Thoracic aorta (tissue), 2 donors: ENCODE measurements around the gene CAND1. TPM values are rescaled to one million over a fixed set of nuclear protein-coding genes. Genes with fewer than 3 reads are reported as not detected.

Experiments
- ATAC-seq: fragments of 150-250 bp; one replicate; pipeline ENCODE4 v1.8.0; 2017; ENCODE audit warnings: low read depth; ENCODE audit not compliant: insufficient number of reproducible peaks, low FRiP score
- DNase-seq: peaks from one replicate; pipeline ENCODE4 v3.0.0-alpha.2; 2020; ENCODE audit warnings: low spot score
- H3K27ac ChIP-seq, 2 donors: fragments of 200-600 bp; sonication (generic); 1 replicate in 1 of 2; 2 replicates in 1 of 2; pipeline ENCODE4 v1.5.1; 2016; ENCODE audit warnings: mild to moderate bottlenecking in 2 of 2, moderate library complexity in 2 of 2
- H3K27me3 ChIP-seq: fragments of 200-600 bp; sonication (generic); replicated peaks from 2 replicates; pipeline ENCODE4 v1.6.0; 2016; ENCODE audit warnings: mild to moderate bottlenecking; ENCODE audit not compliant: insufficient read depth
- H3K36me3 ChIP-seq: fragments of 200-600 bp; sonication (generic); one replicate; pipeline ENCODE4 v1.5.1; 2016
- H3K4me1 ChIP-seq, 2 donors: fragments of 200-600 bp; sonication (generic); 1 replicate in 1 of 2; 2 replicates in 1 of 2; pipeline versions ENCODE4 v1.5.1 to v1.6.0; 2016; ENCODE audit warnings: low read depth in 2 of 2, mild to moderate bottlenecking in 1 of 2; ENCODE audit not compliant: control insufficient read depth in 1 of 2
- H3K4me3 ChIP-seq: fragments of 200-600 bp; sonication (generic); 2 replicates; pipeline ENCODE4 v1.5.1; 2016; ENCODE audit warnings: mild to moderate bottlenecking
- H3K9me3 ChIP-seq: fragments of 200-600 bp; sonication (generic); 2 replicates; pipeline ENCODE4 v1.5.1; 2016
- CTCF ChIP-seq: fragments of 200-600 bp; sonication (generic); IDR thresholded peaks from one replicate; pipeline ENCODE4 v1.5.1; 2019; ENCODE audit warnings: antibody characterized with exemption
- total RNA-seq, 2 donors: library from RNA; depleted of rRNA; stranded (reverse); fragments of >200 nt; gene quantifications; one replicate each; pipeline versions ENCODE4 v1.1.0 to v1.2.3, GENCODE V29; 2016

Gene CAND1
- total RNA-seq, 2 donors from 2014 or later, result 42.1 to 77.0 TPM

GRCh38 chr12:67302162-67302561, 33.0 kb downstream of the CAND1 start:
- no peak for DNase-seq
- no peaks in the 10 kb centered on the region for H3K9me3 ChIP-seq
- H3K27me3 ChIP-seq, result no peaks in the 10 kb centered on the region
- H3K27ac ChIP-seq, result no peak overlapping the region
- no peak overlapping the region for H3K4me3 ChIP-seq
- peaks cover 0 to 6% of the 10 kb centered on the region in 2 donors for H3K4me1 ChIP-seq
- peaks cover 9% of the 10 kb centered on the region for H3K36me3 ChIP-seq
- ATAC-seq, result no peak
- TF ChIP-seq CTCF, result no peak

- peaks cover 18% of the 10 kb centered on the region for H3K36me3 ChIP-seq
- no peaks in the 10 kb centered on the region for H3K4me1 ChIP-seq
- no peaks in the 10 kb centered on the region for H3K27me3 ChIP-seq
- no peak overlapping the region for H3K4me3 ChIP-seq
- no peak for TF ChIP-seq CTCF
- no peak overlapping the region for H3K27ac ChIP-seq
- ATAC-seq (no peak), DNase-seq (no peak)
- H3K9me3 ChIP-seq, result no peaks in the 10 kb centered on the region
Observed at GRCh38 chr12:67305544-67305943, 36.4 kb downstream of the CAND1 start.

- Histone ChIP-seq H3K9me3 (no peaks in the 10 kb centered on the region), H3K27me3 (no peaks in the 10 kb centered on the region), H3K4me1 (no peaks in the 10 kb centered on the region), H3K4me3 (no peak overlapping the region), H3K27ac (no peak overlapping the region), H3K36me3 (peaks cover 25% of the 10 kb centered on the region)
- ATAC-seq (no peak), DNase-seq (no peak)
- TF ChIP-seq CTCF, result no peak
Observed at GRCh38 chr12:67306712-67307111, 37.6 kb downstream of the CAND1 start.

- Histone ChIP-seq H3K4me3 (no peak overlapping the region), H3K27ac (no peak overlapping the region), H3K9me3 (no peaks in the 10 kb centered on the region), H3K4me1 (no peaks in the 10 kb centered on the region), H3K27me3 (no peaks in the 10 kb centered on the region), H3K36me3 (peaks cover 25% of the 10 kb centered on the region)
- ATAC-seq, result no peak
- DNase-seq, result no peak
- no peak for TF ChIP-seq CTCF
Observed at GRCh38 chr12:67315661-67316060, 46.5 kb downstream of the CAND1 start.

- H3K9me3 ChIP-seq, result no peaks in the 10 kb centered on the region
- DNase-seq (no peak), ATAC-seq (no peak)
- TF ChIP-seq CTCF, result no peak
- no peak overlapping the region for H3K4me3 ChIP-seq
- no peaks in the 10 kb centered on the region for H3K27me3 ChIP-seq
- no peaks in the 10 kb centered on the region for H3K4me1 ChIP-seq
- no peak overlapping the region for H3K27ac ChIP-seq
- peaks cover 2% of the 10 kb centered on the region for H3K36me3 ChIP-seq
Observed at GRCh38 chr12:67318786-67319185, 49.6 kb downstream of the CAND1 start.
